Measurements from ENCODE around the gene EPHA2.

Gene EPHA2

GRCh38 chr1:16138772-16139221, 17.1 kb downstream of the EPHA2 start:
- H3K36me3 ChIP-seq (replicated peaks): peaks cover 81% of the 10 kb centered on the region
- DNase-seq: no peak
- peak; percentile 39 for TF ChIP-seq CTCF (IDR thresholded peaks at IDR 0.05; ENCODE audit: low read depth, low read length, missing control alignments)
- in situ Hi-C loops (cut with HindIII; ENCODE audit: low pct_ligation_motif_present, low sequenced_read_pairs): no loop called here
- no peak overlapping the region for H3K27ac ChIP-seq
- H3K4me3 ChIP-seq (ENCODE audit: low read depth, low read length): no peak overlapping the region
- H3K27me3 ChIP-seq (replicated peaks): no peaks in the 10 kb centered on the region

- TF ChIP-seq CTCF (IDR thresholded peaks at IDR 0.05; ENCODE audit: low read depth, low read length, missing control alignments): no peak
- Histone ChIP-seq H3K27ac (no peak overlapping the region), H3K4me3 (ENCODE audit: low read depth, low read length) (no peak overlapping the region), H3K27me3 (replicated peaks) (no peaks in the 10 kb centered on the region), H3K36me3 (replicated peaks) (peaks cover 81% of the 10 kb centered on the region)
- in situ Hi-C loops (cut with HindIII; ENCODE audit: low pct_ligation_motif_present, low sequenced_read_pairs): no loop called here
- DNase-seq: no peak
Observed at GRCh38 chr1:16137890-16138467, 17.9 kb downstream of the EPHA2 start.

GRCh38 chr1:16135501-16135900, 20.4 kb downstream of the EPHA2 start:
- peaks cover 87% of the 10 kb centered on the region for H3K36me3 ChIP-seq (replicated peaks)
- DNase-seq: no peak
- in situ Hi-C loops (cut with HindIII; ENCODE audit: low pct_ligation_motif_present, low sequenced_read_pairs): no loop called here
- no peaks in the 10 kb centered on the region for H3K27me3 ChIP-seq (replicated peaks)
- TF ChIP-seq CTCF (IDR thresholded peaks at IDR 0.05; ENCODE audit: low read depth, low read length, missing control alignments): no peak
- no peak overlapping the region for H3K4me3 ChIP-seq (ENCODE audit: low read depth, low read length)
- H3K27ac ChIP-seq: no peak overlapping the region

- no peak overlapping the region for H3K27ac ChIP-seq
- TF ChIP-seq CTCF (IDR thresholded peaks at IDR 0.05; ENCODE audit: low read depth, low read length, missing control alignments): no peak
- H3K27me3 ChIP-seq (replicated peaks): no peaks in the 10 kb centered on the region
- no peak for DNase-seq
- no peak overlapping the region for H3K4me3 ChIP-seq (ENCODE audit: low read depth, low read length)
- in situ Hi-C loops (cut with HindIII; ENCODE audit: low pct_ligation_motif_present, low sequenced_read_pairs): no loop called here
- peaks cover 87% of the 10 kb centered on the region for H3K36me3 ChIP-seq (replicated peaks)
Observed at GRCh38 chr1:16134906-16135305, 21.0 kb downstream of the EPHA2 start.

- Histone ChIP-seq H3K27ac (no peak overlapping the region), H3K27me3 (replicated peaks) (no peaks in the 10 kb centered on the region), H3K4me3 (ENCODE audit: low read depth, low read length) (no peak overlapping the region), H3K36me3 (replicated peaks) (peaks cover 87% of the 10 kb centered on the region)
- no peak for DNase-seq
- no peak for TF ChIP-seq CTCF (IDR thresholded peaks at IDR 0.05; ENCODE audit: low read depth, low read length, missing control alignments)
- in situ Hi-C loops (cut with HindIII; ENCODE audit: low pct_ligation_motif_present, low sequenced_read_pairs): no loop called here
Observed at GRCh38 chr1:16134066-16134801, 21.6 kb downstream of the EPHA2 start.

All from brain microvascular endothelial cell (primary cell).